HG03354 (cell line): ENCODE measurements around the gene FKRP.

Source experiments
- ATAC-seq: cut with Tn5 transposase; IDR thresholded peaks from one replicate; pipeline ENCODE4 v1.9.1; 2021; ENCODE audit warnings: mild to moderate bottlenecking; ENCODE audit not compliant: unreplicated experiment, poor library complexity, severe bottlenecking

FKRP gene

GRCh38 chr19:46718934-46719622 is 26.8 kb upstream of the FKRP start:
- peak; percentile 38 for ATAC-seq

GRCh38 chr19:46719629-46720502 is 26.0 kb upstream of the FKRP start:
- no peak for ATAC-seq

- no peak for ATAC-seq
Observed at GRCh38 chr19:46720503-46721239, 25.2 kb upstream of the FKRP start.

GRCh38 chr19:46721269-46722003 is 24.4 kb upstream of the FKRP start:
- ATAC-seq: no peak

- no peak for ATAC-seq
Observed at GRCh38 chr19:46722004-46722380, 23.9 kb upstream of the FKRP start.

GRCh38 chr19:46722421-46723022 is 23.3 kb upstream of the FKRP start:
- ATAC-seq: no peak

GRCh38 chr19:46723023-46723461 is 22.8 kb upstream of the FKRP start:
- no peak for ATAC-seq

GRCh38 chr19:46723471-46723870 is 22.4 kb upstream of the FKRP start:
- no peak for ATAC-seq

GRCh38 chr19:46724468-46724867 is 21.4 kb upstream of the FKRP start:
- no peak for ATAC-seq

- no peak for ATAC-seq
Observed at GRCh38 chr19:46725036-46725820, 20.6 kb upstream of the FKRP start.

- ATAC-seq: no peak
Observed at GRCh38 chr19:46725859-46726393, 19.9 kb upstream of the FKRP start.

- no peak for ATAC-seq
Observed at GRCh38 chr19:46726551-46726950, 19.3 kb upstream of the FKRP start.

- ATAC-seq: no peak
Observed at GRCh38 chr19:46726971-46727501, 18.8 kb upstream of the FKRP start.

- no peak for ATAC-seq
Observed at GRCh38 chr19:46727757-46728156, 18.1 kb upstream of the FKRP start.

GRCh38 chr19:46728208-46728607 is 17.6 kb upstream of the FKRP start:
- no peak for ATAC-seq

- ATAC-seq: no peak
Observed at GRCh38 chr19:46728693-46729339, 17.0 kb upstream of the FKRP start.

GRCh38 chr19:46729696-46730095 is 16.2 kb upstream of the FKRP start:
- no peak for ATAC-seq

- ATAC-seq: no peak
Observed at GRCh38 chr19:46730187-46730586, 15.7 kb upstream of the FKRP start.
